Measurements from ENCODE around the gene PUM2. TPM values are rescaled to one million over a fixed set of nuclear protein-coding genes. Genes with fewer than 3 reads are reported as not detected.

The PUM2 gene
- total RNA-seq, 6 experiments from 2014 or later, result 60.3 to 69.0 (median 64.8) TPM

DNA sequence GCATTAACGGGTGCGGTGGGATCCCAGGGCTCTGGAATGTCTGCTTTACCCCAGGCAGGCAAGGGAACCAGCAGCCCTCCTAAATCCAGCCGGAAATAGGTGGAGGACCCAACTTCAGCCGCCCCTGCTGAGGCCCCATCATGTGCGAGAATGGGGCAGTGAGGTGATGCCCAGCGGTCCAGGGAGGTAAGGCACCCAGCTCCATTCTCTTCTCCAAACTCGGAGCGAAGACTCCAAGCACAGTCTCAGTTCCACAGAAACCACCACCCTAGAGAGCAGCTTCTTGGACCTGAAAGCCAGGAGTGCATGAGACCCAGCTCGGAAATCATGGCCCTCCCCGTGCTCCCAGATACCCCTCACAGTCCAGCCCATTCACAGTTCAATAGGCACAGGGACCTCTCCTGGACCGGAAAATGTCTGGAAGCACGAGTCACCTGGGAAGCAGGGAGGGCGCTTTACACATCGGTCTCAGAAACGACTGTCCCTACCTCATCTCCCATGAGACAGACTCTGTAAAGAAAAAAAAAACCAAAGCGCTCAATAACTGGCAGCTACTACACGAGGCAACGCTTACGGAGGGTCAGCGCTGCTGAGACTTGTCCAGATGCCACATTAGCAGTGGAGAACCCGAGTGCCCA lies 127.8 kb downstream of the PUM2 start:
- peak overlapping the region; percentile 79 for H3K4me3 Mint-ChIP-seq
- peak overlapping the region; percentile 85 for H3K27ac Mint-ChIP-seq
- DNase-seq, result no peak
- TF ChIP-seq, protein P1, sequence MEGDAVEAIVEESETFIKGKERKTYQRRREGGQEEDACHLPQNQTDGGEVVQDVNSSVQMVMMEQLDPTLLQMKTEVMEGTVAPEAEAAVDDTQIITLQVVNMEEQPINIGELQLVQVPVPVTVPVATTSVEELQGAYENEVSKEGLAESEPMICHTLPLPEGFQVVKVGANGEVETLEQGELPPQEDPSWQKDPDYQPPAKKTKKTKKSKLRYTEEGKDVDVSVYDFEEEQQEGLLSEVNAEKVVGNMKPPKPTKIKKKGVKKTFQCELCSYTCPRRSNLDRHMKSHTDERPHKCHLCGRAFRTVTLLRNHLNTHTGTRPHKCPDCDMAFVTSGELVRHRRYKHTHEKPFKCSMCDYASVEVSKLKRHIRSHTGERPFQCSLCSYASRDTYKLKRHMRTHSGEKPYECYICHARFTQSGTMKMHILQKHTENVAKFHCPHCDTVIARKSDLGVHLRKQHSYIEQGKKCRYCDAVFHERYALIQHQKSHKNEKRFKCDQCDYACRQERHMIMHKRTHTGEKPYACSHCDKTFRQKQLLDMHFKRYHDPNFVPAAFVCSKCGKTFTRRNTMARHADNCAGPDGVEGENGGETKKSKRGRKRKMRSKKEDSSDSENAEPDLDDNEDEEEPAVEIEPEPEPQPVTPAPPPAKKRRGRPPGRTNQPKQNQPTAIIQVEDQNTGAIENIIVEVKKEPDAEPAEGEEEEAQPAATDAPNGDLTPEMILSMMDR (IDR thresholded peaks at IDR 0.05), result no peak
- H3K27me3 Mint-ChIP-seq (ENCODE audit: insufficient read depth), result peaks cover 2% of the 10 kb centered on the region
- no peaks in the 10 kb centered on the region for H3K9me3 Mint-ChIP-seq
- H3K4me1 Mint-ChIP-seq (ENCODE audit: low read depth), result peaks cover 49% of the 10 kb centered on the region
- H3K36me3 Mint-ChIP-seq (ENCODE audit: low read depth), result peaks cover 7% of the 10 kb centered on the region

DNA sequence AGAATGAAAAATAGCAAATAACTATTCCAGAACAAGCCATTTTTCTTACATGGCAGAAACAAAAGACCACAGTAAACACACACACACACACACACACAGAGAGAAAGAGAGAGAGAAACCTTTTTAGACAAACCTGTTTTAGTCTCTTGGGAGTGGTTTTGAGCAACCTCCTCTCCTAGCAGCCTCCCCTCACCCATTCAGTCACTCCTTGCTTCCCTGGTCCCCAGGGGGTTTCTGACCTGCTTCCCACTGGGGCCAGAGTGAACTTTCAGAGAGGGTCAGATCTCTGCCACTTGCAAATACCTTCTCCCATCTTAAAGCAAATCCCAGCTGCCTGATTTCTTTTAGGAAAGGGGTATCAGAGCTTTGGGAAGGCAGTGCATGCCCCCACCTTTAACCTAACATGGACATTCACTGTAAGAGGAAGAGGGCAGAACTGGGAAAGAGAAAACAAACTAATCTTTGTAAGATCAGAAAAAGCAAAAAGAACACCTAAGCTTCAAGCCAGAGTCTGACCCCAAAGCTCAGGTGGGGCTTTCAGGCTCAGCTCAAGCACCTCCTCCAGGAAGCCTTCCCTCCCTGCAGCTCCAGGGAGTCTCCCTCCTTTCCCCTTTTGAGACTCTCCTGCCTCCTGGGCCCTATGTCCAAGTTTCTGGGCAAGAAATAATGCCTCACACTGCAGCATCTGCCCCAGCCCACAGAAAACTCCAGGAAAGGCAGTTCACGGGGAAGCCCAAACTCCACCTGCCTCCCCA lies 128.5 kb downstream of the PUM2 start:
- TF ChIP-seq, protein P1 (IDR thresholded peaks at IDR 0.05), result no peak
- Mint-ChIP-seq H3K9me3 (no peaks in the 10 kb centered on the region), H3K4me3 (peak overlapping the region; percentile 79), H3K4me1 (ENCODE audit: low read depth) (peaks cover 52% of the 10 kb centered on the region), H3K27me3 (ENCODE audit: insufficient read depth) (no peaks in the 10 kb centered on the region; the same call in 1 of the 2 replicates), H3K27ac (peak overlapping the region; percentile 85), H3K36me3 (ENCODE audit: low read depth) (peaks cover 7% of the 10 kb centered on the region)
- DNase-seq, result peak; percentile 19

DNA sequence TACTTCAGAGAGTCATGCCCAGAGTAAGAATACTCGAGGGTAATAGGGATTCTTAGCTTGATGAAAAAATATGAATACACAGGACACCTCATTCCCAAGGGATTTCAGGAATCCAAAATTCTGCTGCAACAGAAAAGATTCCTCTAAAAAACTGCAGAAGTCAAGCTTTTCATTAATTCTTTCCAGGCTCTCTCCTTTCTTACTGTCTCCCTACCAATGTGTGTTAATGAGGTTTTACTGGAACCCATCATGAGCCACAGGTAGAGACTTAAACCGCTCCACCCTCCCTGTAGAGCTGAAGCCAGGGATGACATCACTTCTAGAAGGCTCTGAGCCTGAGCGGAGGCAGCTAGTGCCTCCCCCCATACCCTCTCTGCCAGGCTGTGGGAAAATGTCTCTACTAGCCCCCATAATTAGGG lies 129.1 kb downstream of the PUM2 start:
- DNase-seq, result peak; percentile 77
- Mint-ChIP-seq H3K36me3 (ENCODE audit: low read depth) (peaks cover 7% of the 10 kb centered on the region), H3K4me3 (peak overlapping the region; percentile 79), H3K4me1 (ENCODE audit: low read depth) (peaks cover 52% of the 10 kb centered on the region), H3K27ac (peak overlapping the region; percentile 85), H3K27me3 (ENCODE audit: insufficient read depth) (no peaks in the 10 kb centered on the region; the same call in 1 of the 2 replicates), H3K9me3 (no peaks in the 10 kb centered on the region)
- TF ChIP-seq, protein P1 (IDR thresholded peaks at IDR 0.05), result no peak

DNA sequence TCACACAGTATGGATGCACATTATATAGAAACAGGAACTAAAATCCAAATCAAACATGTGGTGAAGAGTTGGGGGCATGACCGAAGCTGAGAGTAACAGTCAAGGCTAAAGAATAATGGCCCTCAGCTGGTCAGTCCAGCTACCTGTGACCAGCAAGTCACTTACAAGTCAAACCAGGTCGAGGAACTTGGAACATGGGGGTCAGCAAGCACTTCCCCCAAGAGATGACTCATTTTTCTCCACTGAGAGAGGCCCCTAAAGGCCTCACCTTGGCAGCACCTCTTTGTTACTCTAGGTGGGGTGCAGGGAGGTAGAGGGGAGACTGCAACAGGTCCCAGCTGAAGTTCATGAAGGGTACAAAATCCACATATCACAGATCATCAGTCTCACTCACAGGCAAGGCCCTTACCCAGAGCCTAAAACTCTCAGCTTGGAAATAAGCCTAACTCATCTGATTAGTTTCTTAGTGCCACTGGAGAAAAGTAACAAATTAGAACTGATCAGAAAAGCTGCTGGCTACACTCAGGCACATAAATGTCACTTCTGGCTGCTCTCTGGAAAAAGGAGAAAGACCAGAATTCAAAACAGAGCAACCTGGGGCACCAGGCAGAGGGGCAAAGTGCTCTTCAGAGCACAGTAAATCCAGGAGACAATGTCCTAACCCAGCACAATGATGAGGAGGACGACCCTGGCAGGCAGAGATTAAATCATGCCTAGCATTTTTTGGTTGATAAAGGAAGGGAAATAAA lies 129.7 kb downstream of the PUM2 start:
- no peaks in the 10 kb centered on the region; the same call in 1 of the 2 replicates for H3K27me3 Mint-ChIP-seq (ENCODE audit: insufficient read depth)
- H3K4me3 Mint-ChIP-seq, result peak overlapping the region; percentile 79
- peak overlapping the region; percentile 85 for H3K27ac Mint-ChIP-seq
- H3K9me3 Mint-ChIP-seq, result no peaks in the 10 kb centered on the region
- H3K4me1 Mint-ChIP-seq (ENCODE audit: low read depth), result peaks cover 52% of the 10 kb centered on the region
- TF ChIP-seq, protein P1 (IDR thresholded peaks at IDR 0.05), result no peak
- DNase-seq, result no peak
- peaks cover 7% of the 10 kb centered on the region for H3K36me3 Mint-ChIP-seq (ENCODE audit: low read depth)

DNA sequence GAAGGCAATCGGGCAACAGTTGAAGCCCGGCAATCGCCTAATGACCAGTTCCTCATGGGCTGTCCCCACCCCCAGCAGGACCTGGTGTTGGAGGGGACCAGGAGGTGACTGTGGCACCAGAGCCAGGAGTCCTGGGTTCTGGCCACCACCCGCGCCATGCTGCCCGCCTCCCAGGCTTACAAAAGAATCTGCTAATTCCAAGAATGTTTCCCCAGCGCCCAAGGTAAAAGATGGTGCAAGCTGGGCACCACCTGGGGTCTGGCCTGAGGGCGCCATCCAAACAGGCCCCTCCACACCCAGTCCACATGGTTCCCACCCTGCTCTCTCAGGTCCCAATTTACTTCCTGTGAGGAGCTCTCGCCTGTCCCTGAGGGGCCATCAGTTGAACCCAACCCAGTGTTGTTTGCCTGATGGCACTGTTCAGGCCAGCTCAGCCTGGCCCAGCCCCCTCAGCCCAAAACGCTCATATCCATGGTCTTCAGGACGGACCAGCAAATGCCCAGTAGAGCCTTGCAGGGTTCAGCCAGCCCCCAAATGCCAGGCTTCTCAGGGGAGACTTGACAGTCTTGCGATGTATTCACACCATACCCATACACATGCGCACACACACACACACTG lies 130.8 kb downstream of the PUM2 start:
- Mint-ChIP-seq H3K9me3 (no peaks in the 10 kb centered on the region), H3K4me1 (ENCODE audit: low read depth) (peaks cover 46% of the 10 kb centered on the region), H3K27me3 (ENCODE audit: insufficient read depth) (no peaks in the 10 kb centered on the region; the same call in 1 of the 2 replicates), H3K36me3 (ENCODE audit: low read depth) (peaks cover 7% of the 10 kb centered on the region), H3K27ac (peak overlapping the region; percentile 85; the same call in 1 of the 2 replicates), H3K4me3 (no peak overlapping the region)
- no peak for DNase-seq
- TF ChIP-seq, protein P1 (IDR thresholded peaks at IDR 0.05), result no peak
